GM12875 (cell line): ENCODE results near the gene PRMT7.

Experiments used
- H3K4me3 ChIP-seq: one replicate; pipeline ENCODE4 v1.5.1; 2011; ENCODE audit warnings: low read depth, low read length, control low read depth
- TF ChIP-seq, protein P1 (sequence below): IDR thresholded peaks from 2 replicates; pipeline ENCODE4 v1.5.1; 2011; ENCODE audit warnings: low read depth, mild to moderate bottlenecking, control low read depth, inconsistent platforms, low read length, moderate library complexity, borderline replicate concordance; ENCODE audit not compliant: insufficient read depth

Gene PRMT7

DNA sequence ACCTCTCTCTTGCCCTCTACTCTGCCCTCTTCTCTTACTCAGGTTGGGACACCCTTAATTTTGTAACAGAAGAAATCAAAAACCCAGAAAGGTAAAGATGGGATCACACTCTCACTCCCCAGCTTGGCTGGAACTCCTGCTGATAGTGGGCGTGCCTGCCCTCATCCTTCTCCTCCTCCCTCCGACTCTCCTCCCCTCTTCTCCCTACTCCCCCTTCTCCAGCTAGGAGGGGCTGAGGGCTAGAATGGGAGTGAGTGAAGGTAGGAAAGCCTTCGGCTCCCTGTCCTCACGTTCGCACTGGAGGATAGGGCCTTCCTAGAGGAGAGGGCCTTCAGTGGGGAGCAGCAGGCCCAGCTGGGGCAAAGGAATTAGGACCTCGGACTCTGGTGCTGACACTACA, 20.4 kb upstream of the PRMT7 start:
- TF ChIP-seq, protein P1, sequence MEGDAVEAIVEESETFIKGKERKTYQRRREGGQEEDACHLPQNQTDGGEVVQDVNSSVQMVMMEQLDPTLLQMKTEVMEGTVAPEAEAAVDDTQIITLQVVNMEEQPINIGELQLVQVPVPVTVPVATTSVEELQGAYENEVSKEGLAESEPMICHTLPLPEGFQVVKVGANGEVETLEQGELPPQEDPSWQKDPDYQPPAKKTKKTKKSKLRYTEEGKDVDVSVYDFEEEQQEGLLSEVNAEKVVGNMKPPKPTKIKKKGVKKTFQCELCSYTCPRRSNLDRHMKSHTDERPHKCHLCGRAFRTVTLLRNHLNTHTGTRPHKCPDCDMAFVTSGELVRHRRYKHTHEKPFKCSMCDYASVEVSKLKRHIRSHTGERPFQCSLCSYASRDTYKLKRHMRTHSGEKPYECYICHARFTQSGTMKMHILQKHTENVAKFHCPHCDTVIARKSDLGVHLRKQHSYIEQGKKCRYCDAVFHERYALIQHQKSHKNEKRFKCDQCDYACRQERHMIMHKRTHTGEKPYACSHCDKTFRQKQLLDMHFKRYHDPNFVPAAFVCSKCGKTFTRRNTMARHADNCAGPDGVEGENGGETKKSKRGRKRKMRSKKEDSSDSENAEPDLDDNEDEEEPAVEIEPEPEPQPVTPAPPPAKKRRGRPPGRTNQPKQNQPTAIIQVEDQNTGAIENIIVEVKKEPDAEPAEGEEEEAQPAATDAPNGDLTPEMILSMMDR, result no peak
- no peak overlapping the region for H3K4me3 ChIP-seq

DNA sequence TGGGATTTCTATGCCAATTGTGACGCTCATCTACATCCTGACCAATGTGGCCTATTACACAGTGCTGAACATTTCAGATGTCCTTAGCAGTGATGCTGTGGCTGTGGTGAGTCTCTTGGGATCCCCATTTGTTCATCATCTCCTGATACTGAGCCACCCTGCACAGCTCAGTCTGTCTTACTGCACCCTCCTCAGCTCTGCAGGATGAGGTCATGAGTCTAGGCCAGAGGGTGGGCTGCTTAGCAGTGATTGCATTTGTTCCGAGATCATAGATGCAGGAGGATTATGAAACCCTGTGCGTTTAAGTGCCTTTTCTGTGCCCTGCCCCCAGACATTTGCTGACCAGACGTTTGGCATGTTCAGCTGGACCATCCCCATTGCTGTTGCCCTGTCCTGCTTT, 19.6 kb upstream of the PRMT7 start:
- TF ChIP-seq, protein P1, result no peak
- no peak overlapping the region for H3K4me3 ChIP-seq

DNA sequence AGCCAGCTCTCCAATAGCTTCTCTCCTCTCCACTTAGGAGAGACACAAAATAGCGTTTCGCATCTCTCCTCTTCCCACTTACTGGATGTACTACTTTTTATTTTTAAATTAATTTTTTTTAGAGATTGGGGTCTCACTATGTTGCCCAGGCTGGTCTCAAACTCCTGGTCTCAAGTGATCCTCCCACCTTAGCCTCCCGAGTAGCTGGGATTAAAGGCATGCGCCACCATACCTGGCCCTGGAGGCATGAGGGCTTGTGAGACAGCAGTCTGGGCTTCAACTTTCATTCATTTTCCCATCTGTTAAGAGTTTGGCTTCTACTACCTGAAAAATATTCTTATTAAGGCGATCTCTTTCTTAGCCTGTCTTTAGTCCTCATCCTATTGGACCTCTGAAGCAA, 18.4 kb upstream of the PRMT7 start:
- TF ChIP-seq, protein P1, result no peak
- H3K4me3 ChIP-seq, result no peak overlapping the region

DNA sequence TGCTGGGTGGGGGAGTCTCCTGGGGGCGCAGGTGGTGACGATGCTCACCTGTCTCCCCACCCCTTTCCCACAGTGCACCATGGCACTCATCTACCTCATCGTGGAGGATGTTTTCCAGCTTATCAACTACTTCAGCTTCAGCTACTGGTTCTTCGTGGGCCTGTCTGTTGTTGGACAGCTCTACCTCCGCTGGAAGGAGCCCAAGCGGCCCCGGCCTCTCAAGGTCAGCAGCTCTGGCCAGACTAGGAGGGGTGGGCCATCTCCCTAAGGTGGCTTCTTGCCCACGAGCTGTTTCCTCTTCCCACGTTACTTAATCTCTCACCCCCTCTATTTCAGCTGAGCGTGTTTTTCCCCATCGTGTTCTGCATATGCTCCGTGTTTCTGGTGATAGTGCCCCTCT, 14.5 kb upstream of the PRMT7 start:
- H3K4me3 ChIP-seq, result no peak overlapping the region
- TF ChIP-seq, protein P1, result no peak

DNA sequence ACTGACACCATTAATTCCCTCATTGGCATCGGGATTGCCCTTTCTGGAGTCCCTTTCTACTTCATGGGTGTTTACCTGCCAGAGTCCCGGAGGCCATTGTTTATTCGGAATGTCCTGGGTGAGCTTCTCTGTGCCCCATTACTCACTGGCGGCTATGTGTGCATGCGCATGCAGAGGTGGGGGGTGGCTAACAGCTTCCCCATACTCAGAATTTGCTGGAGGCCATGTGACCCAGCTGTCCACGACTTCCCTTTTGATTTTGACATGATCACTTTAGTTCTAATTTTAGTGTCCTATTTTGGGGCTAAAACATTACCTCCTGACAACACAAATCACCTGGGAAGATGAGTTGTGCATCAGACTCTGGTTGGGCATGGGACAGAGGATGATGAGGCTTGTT, 14.1 kb upstream of the PRMT7 start:
- TF ChIP-seq, protein P1, result no peak
- H3K4me3 ChIP-seq, result no peak overlapping the region

DNA sequence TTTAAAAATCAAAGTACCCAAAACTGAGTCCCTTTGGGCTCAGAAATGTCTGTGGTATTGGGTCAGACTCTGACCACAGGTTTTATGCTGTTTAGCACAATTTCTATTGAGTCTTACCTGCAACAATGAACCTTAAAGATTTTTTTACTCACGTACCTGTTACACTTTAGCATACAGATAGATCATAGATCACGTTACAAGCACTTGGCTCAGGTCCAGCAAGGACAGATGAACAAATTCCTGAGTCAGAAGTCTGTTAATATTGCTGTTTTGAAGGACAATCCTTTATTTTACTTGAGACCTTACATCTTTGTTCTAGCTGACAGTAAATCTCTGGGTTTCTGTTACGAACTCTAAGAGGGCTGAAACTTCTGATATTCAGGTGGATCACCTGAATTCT, 12.9 kb upstream of the PRMT7 start:
- TF ChIP-seq, protein P1, result no peak
- H3K4me3 ChIP-seq, result no peak overlapping the region

DNA sequence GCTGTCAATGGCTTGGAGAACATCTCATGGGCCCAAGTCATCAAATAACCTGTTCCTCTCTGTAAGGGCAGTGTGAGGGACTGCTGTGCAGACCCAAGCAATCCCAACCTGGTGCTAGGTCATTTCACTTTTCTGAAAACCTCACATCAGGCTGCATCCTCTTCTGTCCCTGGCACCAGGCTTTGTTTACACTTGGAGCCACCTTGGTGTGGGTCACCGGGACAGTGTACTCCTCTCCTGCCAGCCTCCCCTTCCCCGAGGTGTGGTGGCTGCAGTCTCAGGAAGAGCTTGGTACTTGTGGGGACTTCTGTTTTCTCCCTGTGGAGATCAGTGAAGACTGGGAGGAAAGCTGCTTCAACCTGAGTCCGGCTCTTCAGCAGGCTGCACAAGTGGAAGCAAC, 12.5 kb upstream of the PRMT7 start:
- TF ChIP-seq, protein P1, result no peak
- H3K4me3 ChIP-seq, result no peak overlapping the region
